H9 (cell line): ENCODE results near the gene TSGA10. TPM values are rescaled to one million over a fixed set of nuclear protein-coding genes. Genes with fewer than 3 reads are reported as not detected.

ENCODE experiments used
- DNase-seq: peaks from one replicate; pipeline ENCODE4 v3.0.0-alpha.2; 2017
- H2AFZ ChIP-seq: one replicate; pipeline ENCODE4 v1.6.1; 2013; ENCODE audit warnings: mild to moderate bottlenecking, low read length, control low read depth, moderate library complexity
- H2AK5ac ChIP-seq: 2 replicates; pipeline ENCODE4 v1.6.1; 2013; ENCODE audit warnings: low read length, control low read depth, mixed read lengths; ENCODE audit not compliant: insufficient read length
- H2BK120ac ChIP-seq: one replicate; pipeline ENCODE4 v1.6.1; 2013; ENCODE audit warnings: low read depth, mild to moderate bottlenecking, low read length, control low read depth, inconsistent platforms; ENCODE audit not compliant: poor library complexity, severe bottlenecking
- H2BK12ac ChIP-seq: 2 replicates; pipeline ENCODE4 v1.6.1; 2013; ENCODE audit warnings: low read length, control low read depth, mixed read lengths, low read depth; ENCODE audit not compliant: insufficient read length
- H2BK15ac ChIP-seq: 2 replicates; pipeline ENCODE4 v1.6.1; 2013; ENCODE audit warnings: low read depth, low read length, control low read depth
- H2BK20ac ChIP-seq: one replicate; pipeline ENCODE4 v1.6.1; 2013; ENCODE audit warnings: low read depth, mild to moderate bottlenecking, low read length, control low read depth, inconsistent platforms; ENCODE audit not compliant: poor library complexity, severe bottlenecking
- H2BK5ac ChIP-seq: 2 replicates; pipeline ENCODE4 v1.6.1; 2013; ENCODE audit warnings: low read length, control low read depth, mixed read lengths; ENCODE audit not compliant: insufficient read length
- H3K14ac ChIP-seq: 2 replicates; pipeline ENCODE4 v1.6.1; 2013; ENCODE audit warnings: low read length, control low read depth; ENCODE audit not compliant: insufficient read depth
- H3K18ac ChIP-seq: 2 replicates; pipeline ENCODE4 v1.6.1; 2013; ENCODE audit warnings: low read depth, mild to moderate bottlenecking, mixed read lengths, low read length, control low read depth; ENCODE audit not compliant: insufficient read length
- H3K23ac ChIP-seq: 2 replicates; pipeline ENCODE4 v1.6.1; 2013; ENCODE audit warnings: low read length, control low read depth, mixed read lengths, low read depth; ENCODE audit not compliant: insufficient read length
- H3K23me2 ChIP-seq: 2 replicates; pipeline ENCODE4 v1.6.1; 2013; ENCODE audit warnings: low read depth, mild to moderate bottlenecking, mixed read lengths, low read length, control low read depth; ENCODE audit not compliant: insufficient read length, poor library complexity, severe bottlenecking
- H3K27ac ChIP-seq: 2 replicates; pipeline ENCODE4 v1.5.1; 2013; ENCODE audit warnings: low read length, control low read depth, mixed read lengths, low read depth; ENCODE audit not compliant: insufficient read length
- H3K27me3 ChIP-seq: 2 replicates; pipeline ENCODE4 v1.6.1; 2013; ENCODE audit warnings: low read length, control low read depth, inconsistent platforms; ENCODE audit not compliant: insufficient read depth
- H3K4ac ChIP-seq: 2 replicates; pipeline ENCODE4 v1.6.1; 2013; ENCODE audit warnings: low read depth, mild to moderate bottlenecking, control low read depth, inconsistent platforms, low read length, moderate library complexity
- H3K4me1 ChIP-seq: 2 replicates; pipeline ENCODE4 v1.6.1; 2013; ENCODE audit warnings: low read length, control low read depth, inconsistent platforms; ENCODE audit not compliant: insufficient read depth
- H3K4me2 ChIP-seq: 2 replicates; pipeline ENCODE4 v1.6.1; 2013; ENCODE audit warnings: low read length, control low read depth, mixed read lengths; ENCODE audit not compliant: insufficient read length, insufficient read depth
- H3K56ac ChIP-seq: 2 replicates; pipeline ENCODE4 v1.6.1; 2013; ENCODE audit warnings: low read depth, mild to moderate bottlenecking, mixed read lengths, low read length, control low read depth; ENCODE audit not compliant: insufficient read length
- H3K79me1 ChIP-seq: 2 replicates; pipeline ENCODE4 v1.6.1; 2013; ENCODE audit warnings: low read depth, mild to moderate bottlenecking, moderate library complexity, low read length, control low read depth, inconsistent platforms; ENCODE audit not compliant: insufficient read depth, poor library complexity, severe bottlenecking
- H3K79me2 ChIP-seq: 2 replicates; pipeline ENCODE4 v1.6.1; 2013; ENCODE audit warnings: low read length, control low read depth, inconsistent platforms; ENCODE audit not compliant: insufficient read depth
- H3K9ac ChIP-seq: 2 replicates; pipeline ENCODE4 v1.6.1; 2013; ENCODE audit warnings: low read length, control low read depth, mixed read lengths; ENCODE audit not compliant: insufficient read length; ENCODE audit errors: extremely low read depth
- H3K9me3 ChIP-seq: one replicate; pipeline ENCODE4 v1.6.1; 2013; ENCODE audit warnings: low read depth, low read length, inconsistent platforms; ENCODE audit not compliant: control insufficient read depth
- H3T11ph ChIP-seq: one replicate; pipeline ENCODE4 v1.6.1; 2013; ENCODE audit warnings: mild to moderate bottlenecking, low read length, control low read depth, inconsistent platforms
- H4K20me1 ChIP-seq: one replicate; pipeline ENCODE4 v1.6.1; 2013; ENCODE audit not compliant: control insufficient read depth, insufficient read length, insufficient read depth
- H4K5ac ChIP-seq: 2 replicates; pipeline ENCODE4 v1.6.1; 2013; ENCODE audit warnings: low read depth, mild to moderate bottlenecking, mixed read lengths, low read length, control low read depth; ENCODE audit not compliant: insufficient read length
- H4K8ac ChIP-seq: replicated peaks from 2 replicates; pipeline ENCODE4 v1.6.1; 2013; ENCODE audit warnings: low read length, control low read depth, mixed read lengths, low read depth; ENCODE audit not compliant: insufficient read length
- H4K91ac ChIP-seq: 2 replicates; pipeline ENCODE4 v1.6.1; 2013; ENCODE audit warnings: low read depth, mild to moderate bottlenecking, moderate library complexity, mixed read lengths, low read length, control low read depth; ENCODE audit not compliant: insufficient read length
- H3K27ac Mint-ChIP-seq, 3 experiments: 2 replicates in 2 of 3; 3 replicates in 1 of 3; pipeline ENCODE4 v1.8.0; 2020 to 2021; ENCODE audit warnings: mixed read lengths in 3 of 3, mild to moderate bottlenecking in 1 of 3, moderate library complexity in 1 of 3
- H3K27me3 Mint-ChIP-seq: 2 replicates; pipeline ENCODE4 v1.8.0; 2021; ENCODE audit warnings: low read depth, mild to moderate bottlenecking, moderate library complexity, mixed read lengths
- H3K36me3 Mint-ChIP-seq, 3 experiments: 2 replicates in 2 of 3; 3 replicates in 1 of 3; pipeline ENCODE4 v1.8.0; 2020 to 2021; ENCODE audit warnings: low read depth in 3 of 3, mixed read lengths in 3 of 3; ENCODE audit not compliant: insufficient read depth in 1 of 3
- H3K4me1 Mint-ChIP-seq, 2 experiments: 2 replicates each; pipeline ENCODE4 v1.8.0; 2020; ENCODE audit warnings: mixed read lengths in 2 of 2
- H3K4me3 Mint-ChIP-seq, 2 experiments: 2 replicates in 1 of 2; 3 replicates in 1 of 2; pipeline ENCODE4 v1.8.0; 2020 to 2021; ENCODE audit warnings: mild to moderate bottlenecking in 2 of 2, mixed read lengths in 2 of 2, moderate library complexity in 1 of 2
- H3K9me3 Mint-ChIP-seq, 2 experiments: 2 replicates in 1 of 2; 3 replicates in 1 of 2; pipeline ENCODE4 v1.8.0; 2020; ENCODE audit warnings: mild to moderate bottlenecking in 2 of 2, mixed read lengths in 2 of 2, moderate library complexity in 1 of 2
- WGBS: extraction: QIAGEN DNeasy Blood & Tissue Kit; methylation state at CpG from one replicate; pipeline ENCODE4 v1.1.7; 2013; ENCODE audit warnings: missing lambda C conversion rate, low lambda C conversion rate, mixed read lengths; ENCODE audit not compliant: insufficient read length; ENCODE audit errors: extremely low coverage; 5-methylcytosine and 5-hydroxymethylcytosine counted together
- total RNA-seq: library from RNA; stranded (reverse); gene quantifications from 2 replicates; pipeline ENCODE4 v1.2.1, GENCODE V29; 2021
- TF ChIP-seq, protein P1 (sequence below): fragments of 200-600 bp; sonication (generic); conservative IDR thresholded peaks from 3 replicates; pipeline ENCODE4 v1.8.0; 2021; ENCODE audit warnings: antibody characterized with exemption, mild to moderate bottlenecking

TSGA10 gene
- total RNA-seq, 1 experiment from 2014 or later: 6.3 TPM

DNA sequence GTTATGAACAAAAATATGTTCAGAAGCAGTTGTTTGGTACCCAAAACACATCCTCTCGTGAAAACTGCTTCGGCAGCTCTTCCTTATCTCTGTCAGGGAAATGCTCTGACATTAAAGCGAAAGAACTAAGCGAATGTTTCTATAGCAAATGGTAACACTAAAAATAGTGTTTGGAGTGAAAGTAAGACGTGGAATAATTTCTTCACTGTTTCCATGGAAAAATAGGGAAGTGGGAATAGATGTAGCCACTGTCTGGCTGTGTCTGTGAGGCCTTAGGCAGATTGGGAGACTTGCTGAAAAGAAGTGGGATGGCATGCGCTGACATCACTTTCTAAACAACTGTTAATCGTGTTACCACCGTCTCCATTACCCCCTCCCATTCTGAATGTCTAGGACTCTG is 207.2 kb downstream of the TSGA10 start:
- Histone ChIP-seq H4K8ac (no peak overlapping the region), H2BK15ac (no peak overlapping the region), H3K18ac (no peak overlapping the region), H3K4ac (no peak overlapping the region), H4K20me1 (no peaks in the 10 kb centered on the region), H3K23ac (no peak overlapping the region), H2BK20ac (no peak overlapping the region), H2BK12ac (no peak overlapping the region), H3K9me3 (no peaks in the 10 kb centered on the region), H2AK5ac (no peak overlapping the region), H3K4me1 (no peaks in the 10 kb centered on the region), H3K27me3 (no peaks in the 10 kb centered on the region), H3K14ac (no peak overlapping the region), H3T11ph (no peak overlapping the region), H2BK5ac (no peak overlapping the region), H3K23me2 (no peaks in the 10 kb centered on the region), H4K91ac (no peak overlapping the region), H3K79me2 (no peaks in the 10 kb centered on the region), H3K9ac (no peak overlapping the region), H3K27ac (no peak overlapping the region), H2AFZ (no peak overlapping the region), H3K4me2 (no peak overlapping the region), H4K5ac (no peak overlapping the region), H3K56ac (no peak overlapping the region), H2BK120ac (no peak overlapping the region), H3K79me1 (no peaks in the 10 kb centered on the region)
- Mint-ChIP-seq H3K27ac (no peak overlapping the region), H3K9me3 (no peaks in the 10 kb centered on the region), H3K27me3 (peaks cover 7% of the 10 kb centered on the region; the same call in 1 of the 2 replicates), H3K36me3 (no peaks in the 10 kb centered on the region; a peak in 1 of 7 replicates), H3K4me1 (no peaks in the 10 kb centered on the region), H3K4me3 (no peak overlapping the region)
- no CpG with 5 or more reads among the region's 8 CpGs for WGBS
- DNase-seq: no peak
- TF ChIP-seq, protein P1, sequence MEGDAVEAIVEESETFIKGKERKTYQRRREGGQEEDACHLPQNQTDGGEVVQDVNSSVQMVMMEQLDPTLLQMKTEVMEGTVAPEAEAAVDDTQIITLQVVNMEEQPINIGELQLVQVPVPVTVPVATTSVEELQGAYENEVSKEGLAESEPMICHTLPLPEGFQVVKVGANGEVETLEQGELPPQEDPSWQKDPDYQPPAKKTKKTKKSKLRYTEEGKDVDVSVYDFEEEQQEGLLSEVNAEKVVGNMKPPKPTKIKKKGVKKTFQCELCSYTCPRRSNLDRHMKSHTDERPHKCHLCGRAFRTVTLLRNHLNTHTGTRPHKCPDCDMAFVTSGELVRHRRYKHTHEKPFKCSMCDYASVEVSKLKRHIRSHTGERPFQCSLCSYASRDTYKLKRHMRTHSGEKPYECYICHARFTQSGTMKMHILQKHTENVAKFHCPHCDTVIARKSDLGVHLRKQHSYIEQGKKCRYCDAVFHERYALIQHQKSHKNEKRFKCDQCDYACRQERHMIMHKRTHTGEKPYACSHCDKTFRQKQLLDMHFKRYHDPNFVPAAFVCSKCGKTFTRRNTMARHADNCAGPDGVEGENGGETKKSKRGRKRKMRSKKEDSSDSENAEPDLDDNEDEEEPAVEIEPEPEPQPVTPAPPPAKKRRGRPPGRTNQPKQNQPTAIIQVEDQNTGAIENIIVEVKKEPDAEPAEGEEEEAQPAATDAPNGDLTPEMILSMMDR: no peak

Other genes with a start within 250 kb of the TSGA10 start
- gene CRACDL, start 218.7 kb downstream of the TSGA10 start, total RNA-seq: 0.29 and 0.48 TPM in 2 replicates
- gene C2orf15, start 13.2 kb downstream of the TSGA10 start, total RNA-seq: 5.6 and 6.2 TPM in 2 replicates
- gene LIPT1, start within 50 bp of the TSGA10 start, total RNA-seq: 6.4 and 8.9 TPM in 2 replicates
- gene MITD1, start 26.1 kb upstream of the TSGA10 start, total RNA-seq: 35.2 and 39.4 TPM in 2 replicates
- gene MRPL30, start 26.2 kb upstream of the TSGA10 start, total RNA-seq: 50.8 and 51.4 TPM in 2 replicates
- 0.29 TPM in 1 of 2 replicates, not detected in the other for gene LYG2, start 100.7 kb upstream of the TSGA10 start, total RNA-seq
- gene LYG1, start 146.3 kb upstream of the TSGA10 start, total RNA-seq: 0.31 and 0.37 TPM in 2 replicates
- 35.3 and 37.7 TPM in 2 replicates for gene TXNDC9, start 181.4 kb upstream of the TSGA10 start, total RNA-seq
- gene EIF5B, start 182.4 kb upstream of the TSGA10 start, total RNA-seq: 56.5 and 58.1 TPM in 2 replicates